ENCODE data around the gene MACROD2.
"Not testable (repeated sequence)": the region's sequence is repeated elsewhere in the genome, so short reads cannot be mapped to it uniquely, and the experiment has no call there.

Gene MACROD2

DNA sequence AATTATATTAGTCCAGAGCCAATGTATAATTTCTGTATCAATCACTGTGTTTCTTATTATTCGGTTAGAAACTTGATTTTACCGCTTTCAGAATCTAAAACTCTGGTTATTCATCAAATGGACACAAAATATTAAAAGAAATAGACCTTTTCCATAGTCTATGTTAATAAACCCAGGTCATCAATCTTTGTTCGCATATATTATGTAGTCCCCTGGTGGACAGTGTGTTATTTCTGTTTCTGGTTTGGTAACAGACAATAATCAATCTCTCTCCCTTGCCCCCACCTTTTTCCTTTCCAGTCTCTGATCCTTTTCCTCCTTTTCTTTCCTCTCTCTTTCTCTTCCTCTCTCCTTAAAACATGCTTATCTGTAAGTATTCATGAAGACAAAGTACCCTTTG is 203.1 kb downstream of the MACROD2 start:
- H3K4me3 ChIP-seq (ENCODE audit: low read depth, low read length): no peak overlapping the region
- no peak for DNase-seq (ENCODE audit: low read depth)
- in situ Hi-C loops (cut with HindIII; ENCODE audit: low sequenced_read_pairs): no loop called here
- TF ChIP-seq, protein P1, sequence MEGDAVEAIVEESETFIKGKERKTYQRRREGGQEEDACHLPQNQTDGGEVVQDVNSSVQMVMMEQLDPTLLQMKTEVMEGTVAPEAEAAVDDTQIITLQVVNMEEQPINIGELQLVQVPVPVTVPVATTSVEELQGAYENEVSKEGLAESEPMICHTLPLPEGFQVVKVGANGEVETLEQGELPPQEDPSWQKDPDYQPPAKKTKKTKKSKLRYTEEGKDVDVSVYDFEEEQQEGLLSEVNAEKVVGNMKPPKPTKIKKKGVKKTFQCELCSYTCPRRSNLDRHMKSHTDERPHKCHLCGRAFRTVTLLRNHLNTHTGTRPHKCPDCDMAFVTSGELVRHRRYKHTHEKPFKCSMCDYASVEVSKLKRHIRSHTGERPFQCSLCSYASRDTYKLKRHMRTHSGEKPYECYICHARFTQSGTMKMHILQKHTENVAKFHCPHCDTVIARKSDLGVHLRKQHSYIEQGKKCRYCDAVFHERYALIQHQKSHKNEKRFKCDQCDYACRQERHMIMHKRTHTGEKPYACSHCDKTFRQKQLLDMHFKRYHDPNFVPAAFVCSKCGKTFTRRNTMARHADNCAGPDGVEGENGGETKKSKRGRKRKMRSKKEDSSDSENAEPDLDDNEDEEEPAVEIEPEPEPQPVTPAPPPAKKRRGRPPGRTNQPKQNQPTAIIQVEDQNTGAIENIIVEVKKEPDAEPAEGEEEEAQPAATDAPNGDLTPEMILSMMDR (IDR thresholded peaks at IDR 0.05; ENCODE audit: low read depth, low read length, missing control alignments): no peak

DNA sequence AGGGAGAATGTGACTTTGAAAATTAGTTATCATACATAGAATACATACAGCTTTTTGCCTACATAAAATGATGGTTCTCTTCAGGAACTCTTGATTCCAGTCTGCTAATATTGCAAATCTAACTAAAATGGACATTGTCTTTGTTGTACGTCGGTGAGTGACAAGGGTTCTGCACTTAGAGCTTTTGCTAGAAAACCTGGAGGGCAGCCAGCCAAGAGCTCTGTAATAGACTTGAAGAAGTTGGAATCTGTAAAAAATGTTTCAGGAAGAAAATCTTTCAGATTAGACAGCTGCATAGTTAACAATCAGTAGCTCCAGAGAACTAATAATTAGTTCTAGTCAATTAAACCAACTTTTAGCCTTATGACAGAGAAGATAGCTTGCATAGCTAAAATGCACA is 203.8 kb downstream of the MACROD2 start:
- in situ Hi-C loops (cut with HindIII; ENCODE audit: low sequenced_read_pairs): no loop called here
- no peak overlapping the region for H3K4me3 ChIP-seq (ENCODE audit: low read depth, low read length)
- peak; percentile 9 for DNase-seq (ENCODE audit: low read depth)
- TF ChIP-seq, protein P1 (IDR thresholded peaks at IDR 0.05; ENCODE audit: low read depth, low read length, missing control alignments): no peak

DNA sequence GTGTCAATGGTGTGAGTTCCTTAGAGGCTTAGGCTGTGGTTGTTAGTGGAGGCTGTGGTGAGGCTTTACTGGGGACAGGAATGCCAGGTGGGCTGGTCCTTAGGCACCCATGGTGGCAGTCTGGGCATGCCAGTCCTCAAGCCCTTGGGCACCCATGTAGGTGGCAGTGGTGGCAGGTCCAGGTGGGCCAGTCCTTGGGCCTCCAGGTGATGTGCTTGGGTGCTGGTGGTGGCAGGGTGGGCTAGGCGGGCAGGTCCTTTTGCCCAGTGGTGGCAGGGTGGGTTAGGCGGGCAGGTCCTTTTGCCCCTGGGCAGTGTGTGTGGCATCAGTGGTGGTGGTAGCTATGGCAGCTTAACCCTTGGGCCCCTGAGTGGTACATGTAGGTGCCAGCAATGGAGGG is 208.3 kb downstream of the MACROD2 start:
- no peak overlapping the region for H3K4me3 ChIP-seq (ENCODE audit: low read depth, low read length)
- in situ Hi-C loops (cut with HindIII; ENCODE audit: low sequenced_read_pairs): no loop called here
- no peak for DNase-seq (ENCODE audit: low read depth)
- TF ChIP-seq, protein P1 (IDR thresholded peaks at IDR 0.05; ENCODE audit: low read depth, low read length, missing control alignments): no peak

DNA sequence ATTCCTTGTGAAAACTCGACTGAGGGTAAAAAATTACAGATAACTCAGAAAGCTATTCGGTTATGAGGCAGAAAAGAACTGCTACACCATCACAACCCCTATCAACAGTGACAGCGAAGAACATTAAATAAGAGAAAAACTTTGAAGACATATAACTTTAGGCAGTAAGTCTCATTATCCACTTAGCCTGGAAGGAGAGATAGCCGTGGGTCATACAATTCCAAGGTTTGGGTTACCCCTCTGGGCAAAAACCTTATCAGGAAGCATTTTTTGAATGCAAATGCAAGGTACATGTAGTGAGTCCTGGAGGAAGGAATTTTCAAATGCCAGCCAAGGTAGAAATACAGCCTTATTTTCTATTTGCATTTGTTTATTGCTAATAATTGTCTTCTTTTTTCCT is 212.3 kb downstream of the MACROD2 start:
- TF ChIP-seq, protein P1 (IDR thresholded peaks at IDR 0.05; ENCODE audit: low read depth, low read length, missing control alignments): no peak
- DNase-seq (ENCODE audit: low read depth): no peak
- in situ Hi-C loops (cut with HindIII; ENCODE audit: low sequenced_read_pairs): no loop called here
- no peak overlapping the region for H3K4me3 ChIP-seq (ENCODE audit: low read depth, low read length)

DNA sequence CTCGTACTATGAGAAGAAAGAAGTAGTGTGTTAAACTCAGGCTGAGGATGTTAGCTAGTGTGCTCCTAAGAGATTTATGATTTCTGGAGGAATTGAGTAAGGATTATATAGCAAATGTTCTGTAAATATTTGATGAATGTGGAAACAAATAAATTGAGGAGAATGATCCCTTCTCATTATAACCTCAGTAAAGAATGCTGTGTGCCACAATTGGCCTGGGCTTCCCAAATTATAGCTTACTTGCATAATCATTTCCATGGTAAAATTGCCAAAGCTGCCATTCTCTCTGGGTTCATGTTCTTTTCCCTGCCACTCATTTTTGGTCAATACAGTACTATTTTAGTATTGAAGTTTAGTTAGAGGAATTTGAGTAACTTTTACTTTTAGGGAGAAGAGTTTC is 213.6 kb downstream of the MACROD2 start:
- in situ Hi-C loops (cut with HindIII; ENCODE audit: low sequenced_read_pairs): no loop called here
- DNase-seq (ENCODE audit: low read depth): no peak
- TF ChIP-seq, protein P1 (IDR thresholded peaks at IDR 0.05; ENCODE audit: low read depth, low read length, missing control alignments): no peak
- H3K4me3 ChIP-seq (ENCODE audit: low read depth, low read length): no peak overlapping the region

DNA sequence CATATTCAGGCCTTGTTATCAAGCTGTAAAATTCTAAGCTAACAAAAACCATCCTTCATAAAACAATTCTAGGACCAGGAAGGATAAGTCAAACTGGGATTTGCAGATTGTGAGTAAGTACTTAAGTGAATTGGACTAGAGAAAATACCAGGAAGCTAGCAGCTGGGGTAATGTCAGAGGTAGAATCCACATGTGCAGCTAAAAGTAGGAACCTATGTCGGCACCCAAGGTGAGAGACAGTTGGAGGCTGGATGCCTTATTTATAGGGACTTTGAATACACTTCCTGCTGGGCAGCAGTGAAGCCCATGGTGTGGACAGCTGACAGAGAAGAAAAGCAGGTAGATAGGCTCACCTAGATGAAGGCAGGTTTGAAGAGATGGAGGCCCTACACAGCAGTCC is 214.8 kb downstream of the MACROD2 start:
- TF ChIP-seq, protein P1 (IDR thresholded peaks at IDR 0.05; ENCODE audit: low read depth, low read length, missing control alignments): no peak
- DNase-seq (ENCODE audit: low read depth): no peak
- H3K4me3 ChIP-seq (ENCODE audit: low read depth, low read length): no peak overlapping the region
- in situ Hi-C loops (cut with HindIII; ENCODE audit: low sequenced_read_pairs): no loop called here

DNA sequence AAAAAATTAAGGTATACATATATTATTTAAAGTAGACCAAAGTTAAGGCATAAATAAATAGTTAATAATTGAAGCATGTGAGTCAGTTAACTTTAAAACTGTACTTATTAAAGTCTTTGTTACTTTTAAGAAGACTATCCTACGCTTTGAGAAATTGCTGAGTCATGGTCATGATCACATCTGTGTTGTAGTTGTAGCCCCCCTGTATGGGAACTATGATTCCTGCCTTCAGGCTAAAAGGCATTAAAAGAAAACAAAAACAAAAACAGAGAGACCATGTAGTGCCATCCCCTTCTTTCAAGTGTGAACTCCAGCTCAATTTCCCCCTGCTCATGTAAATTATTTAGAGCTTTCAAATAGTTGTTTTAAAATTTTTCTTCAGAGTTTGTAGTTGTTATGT is 218.7 kb downstream of the MACROD2 start:
- in situ Hi-C loops (cut with HindIII; ENCODE audit: low sequenced_read_pairs): no loop called here
- DNase-seq (ENCODE audit: low read depth): no peak
- H3K4me3 ChIP-seq (ENCODE audit: low read depth, low read length): no peak overlapping the region
- TF ChIP-seq, protein P1 (IDR thresholded peaks at IDR 0.05; ENCODE audit: low read depth, low read length, missing control alignments): no peak

DNA sequence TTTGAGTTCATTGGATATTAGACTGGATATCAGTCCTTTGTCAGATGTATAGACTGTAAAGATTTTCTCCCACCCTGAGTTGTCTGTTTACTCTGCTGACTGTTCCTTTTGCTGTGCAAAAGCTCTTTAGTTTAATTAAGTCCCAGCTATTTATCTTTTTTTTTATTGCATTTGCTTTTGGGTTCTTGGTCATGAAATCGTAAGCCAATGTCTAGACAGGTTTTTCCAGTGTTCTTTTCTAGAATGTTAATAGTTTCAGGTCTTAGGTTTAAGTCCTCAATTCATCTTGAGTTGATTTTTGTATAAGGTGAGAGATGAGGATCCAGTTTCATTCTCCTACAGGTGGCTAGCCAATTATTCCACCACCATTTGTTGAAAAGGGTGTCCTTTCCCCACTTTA is 220.6 kb downstream of the MACROD2 start:
- H3K4me3 ChIP-seq (ENCODE audit: low read depth, low read length); DNase-seq (ENCODE audit: low read depth); in situ Hi-C loops (cut with HindIII; ENCODE audit: low sequenced_read_pairs): not testable (repeated sequence)

Data from astrocyte of the cerebellum (primary cell).